A375 (cell line): ENCODE data around the gene TBC1D1. TPM values are rescaled to one million over a fixed set of nuclear protein-coding genes. Genes with fewer than 3 reads are reported as not detected.

Experiments
- total RNA-seq: library from RNA; depleted of rRNA; stranded (reverse); fragments of >200 nt; shearing (Covaris generic); gene quantifications from 2 replicates; pipeline ENCODE4 v1.2.3, GENCODE V29; 2014; rRNA removed

TBC1D1 gene, protein sequence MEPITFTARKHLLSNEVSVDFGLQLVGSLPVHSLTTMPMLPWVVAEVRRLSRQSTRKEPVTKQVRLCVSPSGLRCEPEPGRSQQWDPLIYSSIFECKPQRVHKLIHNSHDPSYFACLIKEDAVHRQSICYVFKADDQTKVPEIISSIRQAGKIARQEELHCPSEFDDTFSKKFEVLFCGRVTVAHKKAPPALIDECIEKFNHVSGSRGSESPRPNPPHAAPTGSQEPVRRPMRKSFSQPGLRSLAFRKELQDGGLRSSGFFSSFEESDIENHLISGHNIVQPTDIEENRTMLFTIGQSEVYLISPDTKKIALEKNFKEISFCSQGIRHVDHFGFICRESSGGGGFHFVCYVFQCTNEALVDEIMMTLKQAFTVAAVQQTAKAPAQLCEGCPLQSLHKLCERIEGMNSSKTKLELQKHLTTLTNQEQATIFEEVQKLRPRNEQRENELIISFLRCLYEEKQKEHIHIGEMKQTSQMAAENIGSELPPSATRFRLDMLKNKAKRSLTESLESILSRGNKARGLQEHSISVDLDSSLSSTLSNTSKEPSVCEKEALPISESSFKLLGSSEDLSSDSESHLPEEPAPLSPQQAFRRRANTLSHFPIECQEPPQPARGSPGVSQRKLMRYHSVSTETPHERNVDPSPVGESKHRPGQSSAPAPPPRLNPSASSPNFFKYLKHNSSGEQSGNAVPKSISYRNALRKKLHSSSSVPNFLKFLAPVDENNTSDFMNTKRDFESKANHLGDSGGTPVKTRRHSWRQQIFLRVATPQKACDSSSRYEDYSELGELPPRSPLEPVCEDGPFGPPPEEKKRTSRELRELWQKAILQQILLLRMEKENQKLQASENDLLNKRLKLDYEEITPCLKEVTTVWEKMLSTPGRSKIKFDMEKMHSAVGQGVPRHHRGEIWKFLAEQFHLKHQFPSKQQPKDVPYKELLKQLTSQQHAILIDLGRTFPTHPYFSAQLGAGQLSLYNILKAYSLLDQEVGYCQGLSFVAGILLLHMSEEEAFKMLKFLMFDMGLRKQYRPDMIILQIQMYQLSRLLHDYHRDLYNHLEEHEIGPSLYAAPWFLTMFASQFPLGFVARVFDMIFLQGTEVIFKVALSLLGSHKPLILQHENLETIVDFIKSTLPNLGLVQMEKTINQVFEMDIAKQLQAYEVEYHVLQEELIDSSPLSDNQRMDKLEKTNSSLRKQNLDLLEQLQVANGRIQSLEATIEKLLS (N-terminal part only)
- total RNA-seq: 69.8 and 78.0 TPM in 2 replicates

DNA sequence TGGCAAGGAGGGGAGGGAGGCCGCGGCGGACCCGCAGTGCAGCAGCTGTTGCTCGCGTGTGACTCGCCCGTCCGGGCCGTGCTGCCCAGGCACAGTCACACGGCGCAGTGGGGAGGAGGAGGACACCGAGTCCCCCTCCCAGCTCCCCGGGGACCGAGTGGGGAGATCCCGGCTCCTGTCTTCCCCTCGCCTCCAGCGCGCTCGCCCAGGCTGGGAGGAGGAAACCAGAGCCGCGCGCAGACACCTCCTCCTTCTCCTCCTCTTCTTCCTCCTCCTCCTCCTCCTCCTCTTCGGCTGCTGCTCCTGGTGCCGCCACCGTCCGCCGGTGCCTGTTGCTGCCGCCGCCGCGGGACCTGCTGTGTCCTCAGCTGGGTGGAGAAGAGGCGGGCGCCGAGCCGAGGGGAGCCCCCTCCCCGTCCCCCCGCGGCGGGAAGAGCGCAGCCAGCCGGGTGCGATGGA lies at the start of gene TBC1D1:
Gene TBC1D1 (plus strand): TSS at position 284 of the 459 bp plus-strand sequence. CDS start 11,012 bp downstream, outside the sequence.

DNA sequence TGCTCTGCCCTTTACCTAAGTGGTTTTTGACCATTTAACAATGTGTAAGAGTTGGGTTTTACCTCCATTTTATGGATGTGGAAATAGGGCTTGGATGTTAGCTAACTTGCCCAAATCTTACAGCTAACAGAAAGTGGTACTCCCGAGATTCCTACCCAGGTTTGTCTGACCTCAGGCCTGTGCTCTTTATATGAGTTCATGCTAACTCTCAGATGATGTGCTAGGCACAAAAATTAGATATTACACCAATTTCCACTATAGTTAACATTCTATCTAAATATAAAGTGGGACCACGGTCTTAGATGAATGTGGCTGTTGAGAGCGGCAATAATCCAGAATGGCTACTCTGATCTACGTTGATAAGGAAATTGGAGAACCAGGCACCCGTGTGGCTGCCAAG lies 69.2 kb downstream of the TBC1D1 start, which contains the start of gene PTTG2:
Gene PTTG2 (plus strand): TSS at position 301 of the 400 bp plus-strand sequence. CDS start 37 bp downstream, at position 338.

Other genes starting within 250 kb of the TBC1D1 start
- 118 and 119 TPM in 2 replicates for gene RELL1, start 204.7 kb upstream of the TBC1D1 start, total RNA-seq
- 38.7 and 44.4 TPM in 2 replicates for gene PGM2, start 64.4 kb upstream of the TBC1D1 start, total RNA-seq
- gene PTTG2, start 69.3 kb downstream of the TBC1D1 start, total RNA-seq: not detected in 2 replicates